HG03354 (cell line): ENCODE measurements around the gene MRPS25.
A peak's percentile ranks its signal among the peaks of the same experiment; 100 is the strongest.

ENCODE experiments used
- ATAC-seq: cut with Tn5 transposase; IDR thresholded peaks from one replicate; pipeline ENCODE4 v1.9.1; 2021; ENCODE audit warnings: mild to moderate bottlenecking; ENCODE audit not compliant: unreplicated experiment, poor library complexity, severe bottlenecking

Gene MRPS25

GRCh38 chr3:15086263-15086662 lies 21.1 kb upstream of the MRPS25 start:
- ATAC-seq, result no peak

- no peak for ATAC-seq
Observed at GRCh38 chr3:15083252-15083651, 18.1 kb upstream of the MRPS25 start.

- no peak for ATAC-seq
Observed at GRCh38 chr3:15081960-15082664, 17.0 kb upstream of the MRPS25 start.

DNA sequence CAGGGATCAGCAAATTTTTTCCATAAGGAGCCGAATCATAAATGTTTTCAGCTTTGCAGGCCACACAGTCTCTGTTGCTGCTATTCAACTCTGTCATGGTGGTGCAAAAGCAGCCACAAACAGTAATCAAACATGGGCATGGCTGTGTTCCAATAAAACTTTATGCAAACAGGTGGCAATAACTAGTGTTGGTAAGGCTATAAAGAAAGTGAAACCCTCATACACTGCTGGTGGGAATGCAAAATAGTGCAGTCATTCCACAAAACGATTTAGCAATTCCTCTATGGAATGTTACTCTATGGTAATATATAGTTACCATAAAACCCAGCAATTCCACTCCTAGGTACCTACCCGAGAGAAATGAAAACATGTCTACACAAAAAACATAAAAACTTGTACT lies 14.0 kb upstream of the MRPS25 start:
- no peak for ATAC-seq

DNA sequence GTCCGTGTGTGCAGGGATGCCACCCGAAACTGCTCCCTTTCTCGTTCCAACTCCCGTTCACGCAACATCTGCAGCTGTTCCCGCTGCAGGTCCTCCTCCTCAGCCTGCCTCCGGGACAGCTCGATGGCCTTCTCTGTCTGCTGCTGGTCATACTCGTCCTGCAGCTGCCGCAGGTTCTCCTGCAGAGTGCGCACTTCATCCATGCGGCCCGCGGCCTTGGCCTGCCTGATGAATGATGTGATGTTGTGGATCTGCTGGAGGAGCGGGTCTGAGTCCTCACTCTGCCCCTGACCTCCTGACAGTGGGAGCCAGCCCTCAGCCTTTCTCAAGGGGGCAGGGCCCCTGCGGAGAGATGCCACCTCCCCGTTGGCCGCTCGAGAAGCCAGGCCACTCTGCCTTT lies 9.4 kb upstream of the MRPS25 start:
- ATAC-seq, result no peak

DNA sequence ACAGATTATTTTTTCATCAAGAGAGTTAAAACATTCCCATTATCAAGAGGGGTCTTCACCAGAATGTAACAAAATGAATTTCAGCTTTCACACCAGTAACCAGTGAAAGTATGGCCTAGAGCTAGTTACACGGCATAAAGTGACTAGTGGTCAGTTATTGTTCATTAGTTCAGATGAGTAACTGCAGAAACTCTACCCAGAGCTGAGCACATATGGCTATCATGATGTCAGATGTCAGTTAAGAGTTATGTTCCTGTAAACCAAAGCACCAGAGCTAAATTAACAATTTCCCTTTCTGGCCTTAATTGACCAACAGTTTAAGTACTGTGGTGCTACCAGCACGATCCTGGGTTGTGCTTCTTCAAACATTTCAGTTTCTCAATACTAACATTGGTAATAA lies 6.6 kb upstream of the MRPS25 start:
- ATAC-seq, result no peak

DNA sequence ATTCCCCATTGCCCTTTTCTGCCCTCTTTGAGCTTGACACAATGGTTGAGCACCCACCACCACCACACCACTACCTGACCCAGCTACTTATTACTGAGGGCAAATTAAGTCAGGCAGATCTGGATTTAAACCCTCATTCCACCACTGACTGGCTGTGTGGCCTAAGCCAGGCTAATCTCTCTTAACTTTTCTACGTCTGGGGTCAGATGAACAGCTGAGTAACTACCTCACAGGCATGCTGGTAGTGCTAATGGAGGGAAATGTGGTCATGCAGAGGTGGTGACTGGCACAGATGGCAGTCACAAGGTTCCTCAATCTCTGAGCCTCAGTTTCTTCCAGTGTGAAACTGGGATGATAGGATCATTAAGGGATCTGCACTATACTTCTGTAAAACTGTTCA lies 4.3 kb upstream of the MRPS25 start:
- ATAC-seq, result no peak

DNA sequence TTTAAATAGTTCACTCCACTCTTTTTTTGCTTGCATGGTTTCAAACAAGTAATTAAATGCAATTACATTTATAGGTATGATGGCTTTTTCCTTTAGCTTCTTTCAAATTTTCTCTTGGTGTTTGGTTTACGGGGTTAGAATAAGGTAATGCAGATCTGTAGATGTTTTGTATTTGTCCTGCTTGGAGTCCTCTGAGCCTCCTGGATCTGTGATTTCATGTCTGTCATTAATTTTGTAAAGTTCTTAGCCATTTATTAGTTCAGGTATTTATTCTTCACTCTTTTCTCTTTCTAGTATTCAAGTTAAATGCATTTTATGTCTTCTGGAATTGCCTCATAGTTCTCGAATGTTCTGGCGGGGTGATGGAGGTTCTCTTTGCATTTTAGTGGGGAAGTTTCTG lies 1.4 kb upstream of the MRPS25 start:
- no peak for ATAC-seq

DNA sequence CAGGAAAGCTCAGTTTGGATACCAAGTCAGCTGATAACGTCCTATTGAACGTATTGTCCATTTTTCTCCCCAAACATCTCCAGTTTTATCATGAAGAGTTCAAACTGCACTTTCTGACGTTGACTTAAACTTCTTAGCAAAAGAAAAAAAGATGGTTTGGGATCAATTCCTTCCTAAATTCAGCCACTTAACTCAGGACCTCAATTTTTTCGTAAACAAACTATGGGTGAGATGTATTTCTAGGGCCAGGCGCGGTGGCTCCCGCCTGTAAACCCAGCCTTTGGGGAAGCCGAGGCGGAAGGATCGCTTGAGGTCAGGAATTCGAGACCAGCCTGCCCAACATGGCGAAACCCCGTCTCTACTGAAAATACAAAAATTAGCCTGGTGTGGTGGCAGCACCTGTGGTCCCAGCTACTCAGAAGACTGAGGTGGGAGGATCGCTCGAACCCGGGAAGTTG lies 464 bp upstream of the MRPS25 start:
- no peak for ATAC-seq

DNA sequence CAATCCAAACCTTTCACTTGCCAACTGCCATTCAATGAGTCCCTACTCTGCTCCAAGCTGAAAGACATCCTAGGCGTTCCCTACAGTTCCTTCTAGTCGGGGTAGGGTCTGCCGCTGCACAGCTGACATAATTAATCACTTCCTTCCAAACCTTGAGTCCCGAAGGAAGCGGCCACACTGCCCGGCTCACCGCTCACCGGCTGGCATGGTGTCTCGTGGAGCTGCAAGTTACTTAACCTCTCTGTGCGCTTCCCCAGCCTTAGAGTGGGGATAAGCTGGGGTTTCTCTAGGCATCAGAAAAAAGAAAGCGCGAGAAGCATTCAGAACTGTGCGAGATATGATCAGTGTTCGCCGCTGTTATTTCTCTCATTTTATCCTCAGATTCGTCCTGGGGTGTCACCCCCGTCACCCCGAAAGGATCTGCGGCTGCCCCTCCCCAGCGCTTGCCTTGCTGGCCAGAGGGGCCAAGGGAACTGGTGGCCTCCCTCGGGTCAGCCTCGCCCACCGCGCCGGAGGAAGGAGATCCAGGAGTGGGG lies 748 bp downstream of the MRPS25 start:
- ATAC-seq, result peak; percentile 19

DNA sequence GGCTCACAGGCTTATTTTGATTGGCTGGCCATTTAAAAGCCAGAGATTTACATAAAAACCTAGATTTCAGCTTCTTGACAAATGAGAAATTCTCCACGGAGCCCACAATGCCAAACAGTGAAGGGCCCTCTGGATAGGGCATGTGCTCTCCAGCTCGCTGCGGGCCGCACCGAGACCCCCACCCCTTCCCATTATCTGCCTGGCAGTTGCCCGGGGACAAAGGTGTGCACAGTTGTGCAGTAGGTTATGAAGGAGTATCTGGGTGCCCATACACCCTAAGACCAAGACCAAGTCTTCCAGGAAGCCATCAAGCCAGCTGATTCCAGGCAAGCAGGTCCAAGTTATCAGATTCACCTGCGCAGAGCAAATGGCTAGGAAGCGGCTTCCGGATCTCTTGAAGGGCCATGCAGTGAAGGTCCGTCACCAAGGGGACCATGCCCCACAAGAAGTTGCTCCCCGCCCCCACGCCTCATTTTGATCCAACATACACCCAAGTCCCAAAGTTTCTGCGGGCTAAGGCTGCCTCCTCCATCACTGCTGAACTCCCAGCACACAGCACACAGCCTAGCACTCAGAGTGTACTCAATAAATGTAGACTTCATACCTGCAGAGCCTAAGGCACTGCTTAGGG lies 1.3 kb downstream of the MRPS25 start:
- no peak for ATAC-seq

DNA sequence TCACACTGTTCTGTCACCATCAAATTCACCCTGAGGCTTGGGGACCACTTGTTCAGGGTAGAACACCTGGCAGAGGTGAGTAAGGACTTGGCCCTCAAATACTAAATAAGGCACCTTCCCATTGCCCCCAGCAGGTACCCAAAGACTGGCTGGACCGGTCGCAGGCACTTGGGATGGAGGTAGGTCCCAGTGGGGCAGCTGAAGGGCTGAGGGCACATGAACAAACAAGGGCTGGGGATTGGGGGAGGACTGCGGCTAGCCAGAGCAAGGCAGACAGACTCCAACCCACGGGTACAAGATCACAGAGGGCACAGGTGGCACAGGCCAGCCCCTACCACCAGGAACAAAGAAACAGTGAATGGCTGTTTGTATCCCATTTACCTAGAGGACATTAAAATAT lies 1.9 kb downstream of the MRPS25 start:
- ATAC-seq, result no peak

DNA sequence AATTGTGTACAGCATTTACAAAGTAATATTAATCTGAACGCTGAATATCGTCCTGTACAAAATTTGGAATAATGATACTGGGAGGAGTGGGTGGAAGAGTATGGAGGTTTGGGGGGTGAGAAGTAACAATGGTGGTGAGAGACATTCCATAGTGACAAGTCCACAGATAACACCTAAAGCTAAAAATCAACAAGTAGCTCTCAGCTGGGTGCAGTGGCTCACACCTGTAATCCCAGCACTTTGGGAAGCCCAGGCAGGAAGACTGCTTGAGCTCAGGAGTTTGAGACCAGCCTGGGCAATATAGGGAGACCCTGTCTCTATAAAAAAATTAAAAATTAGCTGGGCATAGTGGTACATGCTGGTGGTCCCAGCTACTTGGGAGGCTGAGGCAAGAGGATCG lies 5.1 kb downstream of the MRPS25 start:
- no peak for ATAC-seq

- ATAC-seq, result no peak
Observed at GRCh38 chr3:15056676-15057404, 8.3 kb downstream of the MRPS25 start.

- peak; percentile 60 for ATAC-seq
Observed at GRCh38 chr3:15055019-15055557, 10.0 kb downstream of the MRPS25 start.

DNA sequence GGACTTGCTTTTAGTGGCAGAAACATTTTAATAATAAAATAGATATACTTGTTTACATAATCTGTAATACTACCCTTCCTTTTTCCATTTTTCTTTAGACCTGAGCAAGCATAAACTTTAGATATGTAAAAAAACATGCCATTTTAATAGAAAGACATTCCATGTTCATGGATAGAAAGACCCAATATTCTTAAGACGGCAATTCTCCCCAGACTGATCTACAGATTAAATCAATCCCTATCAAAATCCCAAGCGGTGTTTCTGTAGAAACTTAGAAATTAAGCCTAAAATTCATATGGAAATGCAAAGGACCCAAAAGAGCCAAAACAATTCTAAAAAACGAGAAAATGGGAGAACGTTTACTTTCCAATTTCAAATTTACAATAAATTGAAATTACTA lies 11.6 kb downstream of the MRPS25 start:
- no peak for ATAC-seq

- ATAC-seq, result no peak
Observed at GRCh38 chr3:15052335-15053242, 12.5 kb downstream of the MRPS25 start.

GRCh38 chr3:15051531-15051930 lies 13.6 kb downstream of the MRPS25 start:
- peak; percentile 56 for ATAC-seq

DNA sequence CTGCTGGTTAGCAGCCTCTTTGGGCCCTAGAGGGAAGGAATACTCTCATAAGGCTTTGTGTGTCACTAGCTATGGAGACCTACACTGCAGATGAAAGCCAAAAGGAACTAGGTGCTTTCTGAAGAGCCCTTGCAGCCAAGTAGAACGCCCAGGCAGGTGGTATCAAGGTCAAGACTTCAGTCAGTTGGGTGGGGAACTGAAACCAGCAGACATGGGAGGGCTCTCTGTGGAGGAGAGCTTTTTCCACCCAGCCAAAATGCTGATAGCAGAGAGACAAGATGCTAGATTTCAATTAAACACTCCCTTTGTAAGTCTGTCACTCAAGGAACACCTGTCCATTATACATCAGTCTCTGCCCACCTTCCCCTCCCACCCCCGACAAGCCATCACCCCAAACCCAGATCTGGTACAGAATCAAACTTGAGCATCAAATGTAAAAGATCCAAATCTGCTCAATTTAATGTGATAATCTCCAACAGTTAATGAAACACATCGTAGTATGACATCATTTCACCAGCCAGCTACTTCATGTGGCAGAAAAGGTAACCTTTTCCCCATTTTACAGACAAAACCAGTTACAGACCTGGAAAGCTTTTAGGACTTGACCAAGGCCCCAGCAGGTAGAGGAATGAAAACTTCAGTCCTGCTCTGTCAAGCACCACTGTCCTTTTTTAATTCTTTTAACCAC lies 14.6 kb downstream of the MRPS25 start:
- ATAC-seq, result peak; percentile 82
